ENCODE measurements around the gene DSC3.

Gene DSC3

GRCh38 chr18:30967701-30968100, 74.8 kb downstream of the DSC3 start:
- TF ChIP-seq TAF1 (IDR thresholded peaks at IDR 0.05; ENCODE audit: borderline replicate concordance, insufficient read depth, low read length) (no peak), SIN3A (IDR thresholded peaks at IDR 0.05; ENCODE audit: borderline replicate concordance, insufficient read depth, low read length) (no peak), FOXP2 (optimal IDR thresholded peaks at IDR 0.05; ENCODE audit: borderline replicate concordance, extremely low read depth, extremely low read length, insufficient read depth) (no peak), POLR2AphosphoS5 (IDR thresholded peaks at IDR 0.05; ENCODE audit: low read depth, low read length) (no peak), REST (IDR thresholded peaks at IDR 0.05; ENCODE audit: insufficient read depth in 1 of 2, low read depth in 2 of 2, low read length in 2 of 2) (no peak)

GRCh38 chr18:30965237-30965636, 77.3 kb downstream of the DSC3 start:
- TF ChIP-seq TAF1 (IDR thresholded peaks at IDR 0.05; ENCODE audit: borderline replicate concordance, insufficient read depth, low read length) (no peak), SIN3A (IDR thresholded peaks at IDR 0.05; ENCODE audit: borderline replicate concordance, insufficient read depth, low read length) (no peak), REST (IDR thresholded peaks at IDR 0.05; ENCODE audit: insufficient read depth in 1 of 2, low read depth in 2 of 2, low read length in 2 of 2) (no peak), FOXP2 (optimal IDR thresholded peaks at IDR 0.05; ENCODE audit: borderline replicate concordance, extremely low read depth, extremely low read length, insufficient read depth) (no peak), POLR2AphosphoS5 (IDR thresholded peaks at IDR 0.05; ENCODE audit: low read depth, low read length) (no peak)

GRCh38 chr18:30960661-30961060, 81.9 kb downstream of the DSC3 start:
- no peak for TF ChIP-seq POLR2AphosphoS5 (IDR thresholded peaks at IDR 0.05; ENCODE audit: low read depth, low read length)
- TF ChIP-seq SIN3A (IDR thresholded peaks at IDR 0.05; ENCODE audit: borderline replicate concordance, insufficient read depth, low read length): no peak
- no peak for TF ChIP-seq REST (IDR thresholded peaks at IDR 0.05; ENCODE audit: insufficient read depth in 1 of 2, low read depth in 2 of 2, low read length in 2 of 2)
- no peak for TF ChIP-seq TAF1 (IDR thresholded peaks at IDR 0.05; ENCODE audit: borderline replicate concordance, insufficient read depth, low read length)
- TF ChIP-seq FOXP2 (optimal IDR thresholded peaks at IDR 0.05; ENCODE audit: borderline replicate concordance, extremely low read depth, extremely low read length, insufficient read depth): no peak

GRCh38 chr18:30957066-30957465, 85.5 kb downstream of the DSC3 start:
- TF ChIP-seq TAF1 (IDR thresholded peaks at IDR 0.05; ENCODE audit: borderline replicate concordance, insufficient read depth, low read length): no peak
- TF ChIP-seq REST (IDR thresholded peaks at IDR 0.05; ENCODE audit: insufficient read depth in 1 of 2, low read depth in 2 of 2, low read length in 2 of 2): no peak
- no peak for TF ChIP-seq POLR2AphosphoS5 (IDR thresholded peaks at IDR 0.05; ENCODE audit: low read depth, low read length)
- no peak for TF ChIP-seq FOXP2 (optimal IDR thresholded peaks at IDR 0.05; ENCODE audit: borderline replicate concordance, extremely low read depth, extremely low read length, insufficient read depth)
- TF ChIP-seq SIN3A (IDR thresholded peaks at IDR 0.05; ENCODE audit: borderline replicate concordance, insufficient read depth, low read length): no peak

GRCh38 chr18:30954262-30954661, 88.3 kb downstream of the DSC3 start:
- TF ChIP-seq POLR2AphosphoS5 (IDR thresholded peaks at IDR 0.05; ENCODE audit: low read depth, low read length): no peak
- TF ChIP-seq SIN3A (IDR thresholded peaks at IDR 0.05; ENCODE audit: borderline replicate concordance, insufficient read depth, low read length): no peak
- TF ChIP-seq FOXP2 (optimal IDR thresholded peaks at IDR 0.05; ENCODE audit: borderline replicate concordance, extremely low read depth, extremely low read length, insufficient read depth): no peak
- TF ChIP-seq TAF1 (IDR thresholded peaks at IDR 0.05; ENCODE audit: borderline replicate concordance, insufficient read depth, low read length): no peak
- TF ChIP-seq REST (IDR thresholded peaks at IDR 0.05; ENCODE audit: insufficient read depth in 1 of 2, low read depth in 2 of 2, low read length in 2 of 2): no peak

Data from PFSK-1 (cell line).